ENCODE data around the gene CHD5. TPM values are rescaled to one million over a fixed set of nuclear protein-coding genes. Genes with fewer than 3 reads are reported as not detected.

Gene CHD5
- total RNA-seq, 4 donors from 2014 or later: 0.30 TPM; not detected in 3

DNA sequence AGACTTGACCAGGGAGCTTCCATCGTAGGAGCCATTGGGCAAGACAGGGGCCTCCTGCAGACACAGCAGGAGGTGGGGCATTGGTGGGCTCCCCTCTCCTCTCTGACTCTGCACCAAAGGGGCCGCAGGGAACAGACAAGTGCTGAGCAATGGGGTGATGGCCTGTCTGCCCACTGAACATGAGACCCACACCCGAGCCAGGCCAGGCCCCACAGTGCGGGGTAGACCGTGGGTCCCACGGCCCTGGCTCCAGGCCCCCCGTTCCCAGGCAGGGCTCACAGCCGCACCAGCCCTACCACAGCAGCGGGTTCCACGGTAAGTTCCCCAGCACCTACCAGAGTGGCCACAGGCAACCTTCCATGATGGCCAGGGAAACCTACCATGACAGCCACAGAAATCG, 45.9 kb downstream of the CHD5 start:
- Histone ChIP-seq H3K4me1 (no peaks in the 10 kb centered on the region), H3K9me3 (peaks cover 0 to 18% (median 0%) of the 10 kb centered on the region in 4 donors), H3K27me3 (no peaks in the 10 kb centered on the region), H3K36me3 (peaks cover 0 to 4% (median 0%) of the 10 kb centered on the region in 3 donors), H3K27ac (no peak overlapping the region), H3K4me3 (no peak overlapping the region)
- no peak for TF ChIP-seq EP300 (IDR thresholded peaks at IDR 0.05)
- no peak for TF ChIP-seq POLR2A (IDR thresholded peaks at IDR 0.05)
- no peak for TF ChIP-seq CTCF (IDR thresholded peaks at IDR 0.05)
- WGBS, 2 donors: 87 to 91% methylated on average over 11 of the region's 11 CpGs
- DNase-seq (ENCODE audit: low spot score in 2 of 2): no peak

DNA sequence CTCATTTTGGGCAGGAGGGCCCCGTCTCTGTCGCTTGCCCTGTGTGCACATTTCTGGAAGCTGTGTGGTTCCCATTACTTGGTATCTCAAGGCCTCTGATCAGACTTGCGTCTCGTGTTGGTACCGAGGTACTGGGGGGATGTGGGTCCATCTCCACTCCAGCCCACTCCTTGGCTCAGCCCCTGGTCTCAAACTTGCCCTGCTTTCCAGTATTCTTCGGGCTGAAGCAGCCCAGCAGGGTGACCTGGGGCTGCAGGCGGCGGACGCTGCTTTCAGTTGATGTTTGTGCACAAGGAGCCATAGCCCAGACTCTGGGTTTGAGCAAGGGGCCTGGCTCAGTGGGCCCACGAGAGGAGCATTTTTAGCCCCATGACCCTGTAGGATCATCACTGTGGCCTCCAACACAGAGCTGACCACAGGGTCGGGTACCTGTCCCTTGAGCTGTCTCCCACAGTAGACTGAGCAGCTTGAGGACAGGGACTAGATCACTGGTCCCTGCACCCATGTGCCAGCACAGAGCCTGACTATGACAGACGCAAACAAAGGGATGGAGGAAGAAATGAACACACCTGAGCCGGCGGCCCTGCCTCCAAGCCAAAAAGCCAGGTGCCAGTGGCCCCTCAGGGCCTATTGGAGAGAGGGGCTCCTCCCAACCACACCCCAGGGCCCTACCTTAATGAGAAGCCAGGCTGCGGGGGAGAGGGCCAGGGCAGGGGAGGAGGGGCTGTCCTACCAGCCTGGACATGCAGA, 46.8 kb downstream of the CHD5 start:
- no peak overlapping the region for H3K27ac ChIP-seq
- H3K4me1 ChIP-seq: no peaks in the 10 kb centered on the region
- 82 to 91% methylated on average over 13 to 15 of the region's 15 CpGs for WGBS, 2 donors
- no peaks in the 10 kb centered on the region for H3K27me3 ChIP-seq
- TF ChIP-seq POLR2A (IDR thresholded peaks at IDR 0.05) (no peak), EP300 (IDR thresholded peaks at IDR 0.05) (no peak), CTCF (IDR thresholded peaks at IDR 0.05) (no peak)
- H3K36me3 ChIP-seq: peaks cover 0 to 4% (median 0%) of the 10 kb centered on the region in 3 donors
- H3K9me3 ChIP-seq: peaks cover 0 to 18% (median 0%) of the 10 kb centered on the region in 4 donors
- no peak for DNase-seq (ENCODE audit: low spot score in 2 of 2)
- H3K4me3 ChIP-seq: no peak overlapping the region

DNA sequence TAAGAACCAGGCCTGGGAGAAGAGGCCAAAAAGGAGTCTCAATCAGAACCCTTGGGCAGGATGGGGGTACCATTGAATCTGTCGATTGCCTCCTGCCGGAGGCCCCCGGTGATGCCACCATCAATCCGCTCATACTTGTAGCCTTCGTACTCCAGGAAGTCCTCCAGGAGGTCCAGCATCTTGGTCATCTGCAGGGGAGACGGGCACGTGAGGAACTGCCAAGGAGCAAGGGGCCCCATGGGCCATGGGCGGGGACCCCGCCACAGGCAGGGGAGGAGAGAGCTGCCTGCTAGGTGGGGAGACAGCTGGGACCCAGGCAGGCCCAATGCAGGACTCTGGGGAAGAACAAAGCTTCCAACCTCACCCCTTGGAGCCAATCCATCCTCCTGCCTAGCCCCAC, 48.6 kb downstream of the CHD5 start:
- H3K4me3 ChIP-seq: no peak overlapping the region
- TF ChIP-seq EP300 (IDR thresholded peaks at IDR 0.05) (no peak), POLR2A (IDR thresholded peaks at IDR 0.05) (no peak), CTCF (IDR thresholded peaks at IDR 0.05) (no peak)
- peaks cover 0 to 8% (median 0%) of the 10 kb centered on the region in 4 donors for H3K4me1 ChIP-seq
- H3K36me3 ChIP-seq: peaks cover 0 to 4% (median 0%) of the 10 kb centered on the region in 3 donors
- no peak for DNase-seq (ENCODE audit: low spot score in 2 of 2)
- 96 to 97% methylated on average over 5 to 6 of the region's 9 CpGs for WGBS, 2 donors
- H3K27me3 ChIP-seq: peaks cover 0 to 11% of the 10 kb centered on the region in 2 donors
- peaks cover 0 to 18% (median 0%) of the 10 kb centered on the region in 4 donors for H3K9me3 ChIP-seq
- no peak overlapping the region for H3K27ac ChIP-seq

DNA sequence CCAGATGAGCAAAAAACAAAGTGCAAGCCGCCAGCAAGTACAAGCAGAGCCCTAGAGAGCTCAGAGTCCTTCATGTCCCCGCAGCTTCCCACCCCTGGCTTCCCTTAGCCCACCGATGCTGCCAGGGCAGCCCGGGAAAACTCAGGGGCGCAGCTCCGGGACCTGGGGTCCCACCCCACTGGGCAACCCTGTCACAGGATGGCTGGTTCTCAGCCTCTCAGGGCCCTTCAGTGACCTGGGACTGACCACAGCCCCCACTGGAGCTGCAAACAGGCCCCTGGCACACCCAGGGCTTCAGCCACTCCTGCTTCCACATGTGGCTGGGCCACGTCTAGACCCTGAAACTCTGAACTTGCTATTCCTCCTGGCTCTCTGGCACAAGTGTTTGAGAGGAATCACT, 49.5 kb downstream of the CHD5 start:
- WGBS, 2 donors: 53 to 73% methylated on average over 2 to 7 of the region's 7 CpGs
- peaks cover 0 to 18% (median 0%) of the 10 kb centered on the region in 4 donors for H3K9me3 ChIP-seq
- DNase-seq (ENCODE audit: low spot score in 2 of 2): no peak
- no peak overlapping the region for H3K27ac ChIP-seq
- no peak overlapping the region for H3K4me3 ChIP-seq
- H3K36me3 ChIP-seq: peaks cover 0 to 4% (median 0%) of the 10 kb centered on the region in 3 donors
- peaks cover 0 to 8% (median 0%) of the 10 kb centered on the region in 4 donors for H3K4me1 ChIP-seq
- H3K27me3 ChIP-seq: peaks cover 0 to 11% of the 10 kb centered on the region in 2 donors
- TF ChIP-seq POLR2A (IDR thresholded peaks at IDR 0.05) (no peak), EP300 (IDR thresholded peaks at IDR 0.05) (no peak), CTCF (IDR thresholded peaks at IDR 0.05) (no peak)

- DNase-seq (ENCODE audit: low spot score in 2 of 2): no peak
- 72 to 85% methylated on average over 11 of the region's 11 CpGs for WGBS, 2 donors
Observed at GRCh38 chr1:6130036-6130435, 50.1 kb downstream of the CHD5 start.

More at GRCh38 chr1:6130036-6130435, 50.1 kb downstream of the CHD5 start:
- H3K27ac ChIP-seq: no peak overlapping the region
- peaks cover 0 to 11% of the 10 kb centered on the region in 2 donors for H3K27me3 ChIP-seq
- no peak overlapping the region for H3K4me3 ChIP-seq
- TF ChIP-seq CTCF (IDR thresholded peaks at IDR 0.05): no peak
- TF ChIP-seq POLR2A (IDR thresholded peaks at IDR 0.05): no peak
- no peak for TF ChIP-seq EP300 (IDR thresholded peaks at IDR 0.05)
- peaks cover 0 to 8% (median 0%) of the 10 kb centered on the region in 4 donors for H3K4me1 ChIP-seq
- peaks cover 0 to 18% (median 0%) of the 10 kb centered on the region in 4 donors for H3K9me3 ChIP-seq
- H3K36me3 ChIP-seq: peaks cover 0 to 4% (median 0%) of the 10 kb centered on the region in 3 donors

All from tibial nerve (tissue), 4 donors.